Heart right ventricle (tissue), 16 donors: ENCODE data around the gene ZNF559. TPM values are rescaled to one million over a fixed set of nuclear protein-coding genes. Genes with fewer than 3 reads are reported as not detected.

Experiments used
- ATAC-seq, 8 donors: fragments of 200-7000 bp; cut with Tn5 transposase; one replicate each; pipeline ENCODE4 v1.9.1; 2020; ENCODE audit warnings: mild to moderate bottlenecking in 8 of 8, moderate library complexity in 8 of 8, moderate number of reproducible peaks in 1 of 8
- DNase-seq, 2 donors: peaks; one replicate each; pipeline ENCODE4 v3.0.0-alpha.2; 2020
- H3K27ac ChIP-seq, 10 donors: fragments of 200-600 bp; sonication (generic) in 2 of 10; one replicate each; pipeline versions ENCODE4 v1.5.0 to v1.8.0; 2020 to 2022; ENCODE audit warnings: mild to moderate bottlenecking in 3 of 10
- H3K27me3 ChIP-seq, 7 donors: fragments of 200-600 bp; one replicate each; pipeline ENCODE4 v1.8.0; 2021 to 2022; ENCODE audit warnings: mild to moderate bottlenecking in 2 of 7
- H3K36me3 ChIP-seq, 9 donors: fragments of 200-600 bp; sonication (generic) in 1 of 9; one replicate each; pipeline versions ENCODE4 v1.5.0 to v1.8.0; 2020 to 2022; ENCODE audit warnings: mild to moderate bottlenecking in 2 of 9
- H3K4me1 ChIP-seq, 9 donors: fragments of 200-600 bp; sonication (generic) in 1 of 9; one replicate each; pipeline versions ENCODE4 v1.5.0 to v1.8.0; 2020 to 2022; ENCODE audit warnings: mild to moderate bottlenecking in 4 of 9
- H3K4me3 ChIP-seq, 10 donors: fragments of 200-600 bp; sonication (generic) in 2 of 10; one replicate each; pipeline versions ENCODE4 v1.5.0 to v1.8.0; 2020 to 2022; ENCODE audit warnings: mild to moderate bottlenecking in 7 of 10, moderate library complexity in 2 of 10
- H3K9me3 ChIP-seq, 11 donors: fragments of 200-600 bp in 10 of 11; sonication (generic) in 2 of 11; one replicate each; pipeline versions ENCODE4 v1.5.0 to v1.8.0; 2013 to 2022; ENCODE audit warnings: mild to moderate bottlenecking in 2 of 11, control low read depth in 1 of 11, moderate library complexity in 1 of 11
- WGBS, 2 donors: extraction: QIAGEN DNeasy Blood & Tissue Kit; methylation state at CpG; one replicate each; pipeline ENCODE4 v1.1.7; 2013; ENCODE audit warnings: inconsistent platforms in 1 of 2; 5-methylcytosine and 5-hydroxymethylcytosine counted together
- intact Hi-C, 10 donors: fragments of 100-400 bp; cut with DNase I; formaldehyde crosslinking; loops; one replicate each; pipeline versions ENCODE4 v1.11.1 to v1.14.2; 2022
- polyA plus RNA-seq, 2 donors: library from polyadenylated mRNA; stranded (reverse); fragments of 200-250 nt; gene quantifications; one replicate each; pipeline ENCODE4 v1.2.3, GENCODE V29; 2013
- total RNA-seq, 10 donors: library from RNA; stranded (reverse); fragmentation: NEBNext Ultra II Directional in 3 of 10; extraction: Animal tissue kit (Norgen Biotek cat#: 25700) in 3 of 10; gene quantifications; one replicate each; pipeline versions ENCODE4 v1.2.1 to v1.2.4, GENCODE V29; 2021 to 2023
- TF ChIP-seq, protein P1 (sequence below), 9 donors: fragments of 200-600 bp; sonication (generic) in 2 of 9; IDR thresholded peaks; one replicate each; pipeline versions ENCODE4 v1.5.0 to v1.8.0; 2021 to 2022; ENCODE audit warnings: antibody characterized with exemption in 9 of 9, mild to moderate bottlenecking in 5 of 9, moderate library complexity in 1 of 9
- donor health status: Arrhythmogenic right ventricular cardiomyopathy.
- donor health status: ischemic (EF 13 %, LVEDD 7.1; RV severe dilation, severe dysfunction).
- donor health status: healthy with polysubstance abuse.
- donor health status: DM: no; HTN: yes; CAD: no.
- donor health status: DM: no; HTN: no; CAD: no.
- donor health status: ischemic (EF 25% LVEDD 6.9; RV normal size, moderate dysfunction).
- donor health status: ischemic (EF 25% LVEDD 5.7; RV mildly dilated, moderate dysfunction).
- donor health status: healthy.
- donor health status: DM: yes; HTN: yes; CAD: no.
- donor health status: Ischemic cardiomyopathy.
- donor health status: ischemic (EF 35%, LVEDD 5.7; RV mildly dilated, moderate dysfunction).
- donor health status: nonischemic (EF 11% LVEDD 7.7; RV severe dilation, severe dysfunction).
- donor health status: DM: yes; HTN: yes; CAD: no.
- donor health status: PGD.
- donor health status: ischemic (EF 29% LVEDD 5.4; RV normal size, mild dysfunction).
- donor health status: nonischemic (EF 23%, LVEDD 6.1; RV moderate dilation, normal function).

Gene ZNF559
- total and polyA plus RNA-seq, 12 donors = 9.8 to 42.8 (median 17.5) TPM

DNA sequence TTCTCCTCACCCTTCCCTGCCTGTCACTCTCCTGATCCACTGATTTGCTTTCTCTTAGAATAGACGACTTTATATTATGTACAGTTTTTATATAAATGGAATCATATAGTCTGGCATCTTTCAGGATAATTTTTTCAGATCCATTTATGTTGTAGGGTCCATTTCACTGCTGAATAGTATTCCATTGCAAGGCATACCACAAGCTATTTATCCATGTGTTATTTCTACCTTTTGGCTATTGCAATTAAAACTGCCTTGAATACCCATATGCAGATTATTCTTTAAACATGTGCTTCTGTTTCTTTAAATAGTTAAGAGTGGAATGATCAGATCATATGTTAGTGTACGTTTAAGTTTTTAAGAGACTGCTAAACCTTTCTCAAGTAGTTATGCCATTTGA is 21.0 kb downstream of the ZNF559 start:
- H3K4me1 ChIP-seq = no peaks in the 10 kb centered on the region
- no peak overlapping the region for H3K27ac ChIP-seq
- 97 to 98% methylated on average over 2 of the region's 2 CpGs for WGBS, 2 donors
- peaks cover 13 to 100% (median 99%) of the 10 kb centered on the region in 11 donors for H3K9me3 ChIP-seq
- ATAC-seq = no peak
- no peaks in the 10 kb centered on the region for H3K27me3 ChIP-seq
- peaks cover 11 to 100% (median 68%) of the 10 kb centered on the region in 9 donors for H3K36me3 ChIP-seq
- TF ChIP-seq, protein P1, sequence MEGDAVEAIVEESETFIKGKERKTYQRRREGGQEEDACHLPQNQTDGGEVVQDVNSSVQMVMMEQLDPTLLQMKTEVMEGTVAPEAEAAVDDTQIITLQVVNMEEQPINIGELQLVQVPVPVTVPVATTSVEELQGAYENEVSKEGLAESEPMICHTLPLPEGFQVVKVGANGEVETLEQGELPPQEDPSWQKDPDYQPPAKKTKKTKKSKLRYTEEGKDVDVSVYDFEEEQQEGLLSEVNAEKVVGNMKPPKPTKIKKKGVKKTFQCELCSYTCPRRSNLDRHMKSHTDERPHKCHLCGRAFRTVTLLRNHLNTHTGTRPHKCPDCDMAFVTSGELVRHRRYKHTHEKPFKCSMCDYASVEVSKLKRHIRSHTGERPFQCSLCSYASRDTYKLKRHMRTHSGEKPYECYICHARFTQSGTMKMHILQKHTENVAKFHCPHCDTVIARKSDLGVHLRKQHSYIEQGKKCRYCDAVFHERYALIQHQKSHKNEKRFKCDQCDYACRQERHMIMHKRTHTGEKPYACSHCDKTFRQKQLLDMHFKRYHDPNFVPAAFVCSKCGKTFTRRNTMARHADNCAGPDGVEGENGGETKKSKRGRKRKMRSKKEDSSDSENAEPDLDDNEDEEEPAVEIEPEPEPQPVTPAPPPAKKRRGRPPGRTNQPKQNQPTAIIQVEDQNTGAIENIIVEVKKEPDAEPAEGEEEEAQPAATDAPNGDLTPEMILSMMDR (IDR thresholded peaks at IDR 0.05) = no peak
- DNase-seq = no peak
- H3K4me3 ChIP-seq = no peak overlapping the region
- intact Hi-C loops = loop anchor here in 2 of 10 donors (10.0 kb wide), 1 partner anchor 180 kb away; no protein-coding TSS in a partner anchor

DNA sequence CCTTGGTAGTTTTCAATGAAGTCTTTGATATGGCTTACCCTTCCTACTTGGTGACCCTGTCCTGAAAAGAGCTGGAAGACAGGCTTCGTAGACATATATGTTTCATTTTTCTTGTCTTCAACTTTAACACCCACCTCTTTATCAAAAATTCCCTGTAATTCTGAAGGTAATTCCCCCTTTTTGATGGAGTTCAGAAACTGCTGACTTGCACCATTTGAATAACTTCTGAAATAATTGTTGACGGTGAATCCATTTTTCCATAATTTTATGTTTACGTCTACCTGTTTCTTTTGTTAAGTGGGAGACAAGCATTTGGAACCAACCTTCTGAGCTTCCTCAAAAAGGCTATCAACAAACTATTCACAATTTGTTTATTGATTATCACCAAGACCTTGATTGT is 24.3 kb downstream of the ZNF559 start:
- no peaks in the 10 kb centered on the region for H3K27me3 ChIP-seq
- no peak overlapping the region for H3K4me3 ChIP-seq
- DNase-seq (no peak), ATAC-seq (no peak)
- WGBS, 2 donors = 97 to 99% methylated on average over 3 of the region's 3 CpGs
- intact Hi-C loops = loop anchor here in 2 of 10 donors (10.0 kb wide), 1 partner anchor 177 kb away; no protein-coding TSS in a partner anchor
- H3K4me1 ChIP-seq = no peaks in the 10 kb centered on the region
- no peak overlapping the region for H3K27ac ChIP-seq
- peaks cover 0 to 100% (median 52%) of the 10 kb centered on the region in 9 donors for H3K36me3 ChIP-seq
- TF ChIP-seq, protein P1 (IDR thresholded peaks at IDR 0.05) = no peak
- H3K9me3 ChIP-seq = peaks cover 10 to 100% (median 98%) of the 10 kb centered on the region in 11 donors

DNA sequence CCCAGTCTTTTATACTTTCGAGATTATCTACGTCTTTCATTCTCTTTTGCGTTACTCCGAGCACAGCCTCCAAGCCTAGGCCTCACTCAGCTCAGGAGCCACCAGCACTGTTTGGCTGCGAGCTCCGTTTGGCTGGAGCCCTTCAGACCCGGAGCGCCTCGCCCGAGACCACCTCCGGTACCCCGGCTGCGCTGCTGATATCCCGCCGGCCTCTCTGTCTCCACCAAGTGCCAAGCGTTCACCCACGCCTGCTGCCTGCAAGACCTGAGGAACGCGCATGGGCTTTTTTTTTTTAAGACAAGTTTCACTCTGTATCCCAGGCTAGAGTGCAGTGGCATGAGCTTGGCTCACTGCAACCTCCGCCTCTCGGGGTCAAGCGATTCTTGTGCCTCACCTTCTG is 24.7 kb downstream of the ZNF559 start:
- Histone ChIP-seq H3K27ac (no peak overlapping the region), H3K4me1 (no peaks in the 10 kb centered on the region), H3K36me3 (peaks cover 0 to 100% (median 48%) of the 10 kb centered on the region in 9 donors), H3K4me3 (no peak overlapping the region), H3K9me3 (peaks cover 10 to 100% (median 98%) of the 10 kb centered on the region in 11 donors), H3K27me3 (no peaks in the 10 kb centered on the region)
- ATAC-seq (no peak), DNase-seq (no peak)
- 97% methylated on average over 22 of the region's 22 CpGs for WGBS, 2 donors
- TF ChIP-seq, protein P1 (IDR thresholded peaks at IDR 0.05) = no peak
- intact Hi-C loops = loop anchor here in 2 of 10 donors (10.0 kb wide), 1 partner anchor 176 kb away; no protein-coding TSS in a partner anchor

DNA sequence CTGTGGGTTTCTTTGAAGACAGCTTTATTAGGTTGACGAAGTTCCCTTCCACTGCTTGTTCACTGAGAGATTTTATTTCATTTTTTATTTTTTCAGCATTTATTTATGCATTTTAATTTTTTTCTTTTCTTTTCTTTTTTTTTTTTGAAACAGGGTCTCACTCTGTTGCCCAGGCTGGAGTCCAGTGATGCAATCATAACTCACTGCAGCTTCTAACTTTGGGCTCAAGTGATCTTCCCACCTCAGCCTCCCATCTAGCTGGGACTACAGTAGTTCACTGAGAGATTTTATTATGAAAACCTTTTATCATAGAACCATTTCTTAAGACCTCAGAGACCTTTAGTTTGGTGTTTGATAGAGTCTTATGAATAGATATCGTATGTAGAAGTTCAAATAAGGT is 28.5 kb downstream of the ZNF559 start:
- no peak overlapping the region for H3K27ac ChIP-seq

More for the DNA sequence above, 28.5 kb downstream of the ZNF559 start:
- H3K9me3 ChIP-seq = peaks cover 6 to 100% (median 94%) of the 10 kb centered on the region in 11 donors
- intact Hi-C loops = no loop called here
- DNase-seq (no peak), ATAC-seq (no peak)
- no peaks in the 10 kb centered on the region for H3K27me3 ChIP-seq
- no peaks in the 10 kb centered on the region for H3K4me1 ChIP-seq
- H3K36me3 ChIP-seq = peaks cover 0 to 100% (median 40%) of the 10 kb centered on the region in 9 donors
- TF ChIP-seq, protein P1 (IDR thresholded peaks at IDR 0.05) = no peak
- 97 to 99% methylated on average over 2 of the region's 2 CpGs for WGBS, 2 donors
- H3K4me3 ChIP-seq = no peak overlapping the region
